Loucy (cell line): ENCODE measurements around the gene TTC31.
A peak's percentile ranks its signal among the peaks of the same experiment; 100 is the strongest.

ENCODE experiments used
- H2AFZ ChIP-seq: fragments of 200-600 bp; sonication (generic); 2 replicates; pipeline ENCODE4 v1.6.0; 2016; ENCODE audit warnings: antibody characterized with exemption, mild to moderate bottlenecking, low read length, moderate library complexity
- H3F3A ChIP-seq: fragments of 200-600 bp; 2 replicates; pipeline ENCODE4 v1.6.0; 2016; ENCODE audit warnings: antibody characterized with exemption, low read depth, mild to moderate bottlenecking
- H3K27me3 ChIP-seq: fragments of 200-600 bp; sonication (generic); 2 replicates; pipeline ENCODE4 v1.6.1; 2014; ENCODE audit warnings: low read length, mild to moderate bottlenecking; ENCODE audit not compliant: insufficient read depth, poor library complexity, severe bottlenecking
- H3K36me3 ChIP-seq: fragments of 200-600 bp; sonication (generic); 2 replicates; pipeline ENCODE4 v1.6.1; 2016; ENCODE audit warnings: low read length; ENCODE audit not compliant: insufficient read depth
- H3K4me1 ChIP-seq: fragments of 200-600 bp; sonication (generic); 2 replicates; pipeline ENCODE4 v1.5.1; 2014; ENCODE audit warnings: low read length, mild to moderate bottlenecking; ENCODE audit not compliant: insufficient read depth, poor library complexity, severe bottlenecking
- H3K4me2 ChIP-seq: fragments of 200-600 bp; sonication (generic); 2 replicates; pipeline ENCODE4 v1.6.0; 2014; ENCODE audit warnings: antibody characterized with exemption, low read length, low read depth, mild to moderate bottlenecking; ENCODE audit not compliant: poor library complexity, severe bottlenecking
- H3K4me3 ChIP-seq: fragments of 200-600 bp; sonication (generic); 2 replicates; pipeline ENCODE4 v1.5.1; 2014; ENCODE audit warnings: low read length, mild to moderate bottlenecking, mixed read lengths; ENCODE audit not compliant: poor library complexity, severe bottlenecking
- H3K79me2 ChIP-seq: fragments of 200-600 bp; sonication (generic); 2 replicates; pipeline ENCODE4 v1.6.1; 2014; ENCODE audit warnings: low read length; ENCODE audit not compliant: insufficient read depth
- H3K9ac ChIP-seq: fragments of 200-600 bp; sonication (generic); 2 replicates; pipeline ENCODE4 v1.6.0; 2014; ENCODE audit warnings: mild to moderate bottlenecking, low read depth, low read length, moderate library complexity; ENCODE audit not compliant: poor library complexity, severe bottlenecking
- H3K9me2 ChIP-seq: fragments of 200-600 bp; sonication (generic); replicated peaks from 2 replicates; pipeline ENCODE4 v1.6.1; 2016; ENCODE audit warnings: low read depth, low read length, mixed read lengths
- H3K9me3 ChIP-seq: fragments of 200-600 bp; sonication (generic); 2 replicates; pipeline ENCODE4 v1.6.1; 2014; ENCODE audit warnings: mild to moderate bottlenecking, antibody characterized with exemption, low read length, low read depth; ENCODE audit not compliant: insufficient read depth
- H4K20me1 ChIP-seq: fragments of 200-600 bp; sonication (generic); 2 replicates; pipeline ENCODE4 v1.6.0; 2014; ENCODE audit warnings: antibody characterized with exemption, low read length, mild to moderate bottlenecking; ENCODE audit not compliant: insufficient read depth, poor library complexity, severe bottlenecking
- CTCF ChIP-seq: fragments of 200-600 bp; sonication (generic); conservative IDR thresholded peaks from 2 replicates; pipeline ENCODE4 v1.5.1; 2014; ENCODE audit warnings: mild to moderate bottlenecking, antibody characterized with exemption, low read length
- EZH2phosphoT487 ChIP-seq: fragments of 200-600 bp; IDR thresholded peaks from 2 replicates; pipeline ENCODE4 v1.6.1; 2018; ENCODE audit warnings: antibody characterized with exemption, mild to moderate bottlenecking, moderate library complexity, borderline replicate concordance

The TTC31 gene

GRCh38 chr2:74524955-74525716 is 42.3 kb downstream of the TTC31 start:
- H2AFZ ChIP-seq = no peak overlapping the region
- H3K27me3 ChIP-seq = peaks cover 2% of the 10 kb centered on the region
- H3K4me2 ChIP-seq = no peak overlapping the region
- peaks cover 20% of the 10 kb centered on the region for H3K4me1 ChIP-seq
- H3K4me3 ChIP-seq = no peak overlapping the region
- peaks cover 18% of the 10 kb centered on the region for H4K20me1 ChIP-seq
- H3K9me3 ChIP-seq = no peaks in the 10 kb centered on the region
- H3K36me3 ChIP-seq = peaks cover 17% of the 10 kb centered on the region; the same call in 1 of the 2 replicates
- 0 out of 2 replicates have a peak, but pooled peaks cover 3% of the 10 kb centered on the region for H3F3A ChIP-seq
- no peaks in the 10 kb centered on the region for H3K9me2 ChIP-seq
- TF ChIP-seq CTCF = no peak
- TF ChIP-seq EZH2phosphoT487 = no peak
- no peak overlapping the region for H3K9ac ChIP-seq
- peaks cover 34% of the 10 kb centered on the region for H3K79me2 ChIP-seq

- no peaks in the 10 kb centered on the region for H3K9me3 ChIP-seq
- H3K9me2 ChIP-seq = no peaks in the 10 kb centered on the region
- peaks cover 18% of the 10 kb centered on the region for H4K20me1 ChIP-seq
- 0 out of 2 replicates have a peak, but pooled peaks cover 3% of the 10 kb centered on the region for H3F3A ChIP-seq
- TF ChIP-seq EZH2phosphoT487 (no peak), CTCF (no peak)
- H3K4me1 ChIP-seq = peaks cover 24% of the 10 kb centered on the region
- H3K79me2 ChIP-seq = peaks cover 42% of the 10 kb centered on the region
- no peak within 1 kb of the TSS for H3K9ac ChIP-seq
- no peak within 1 kb of the TSS for H2AFZ ChIP-seq
- H3K36me3 ChIP-seq = peaks cover 17% of the 10 kb centered on the region; the same call in 1 of the 2 replicates
- H3K27me3 ChIP-seq = peaks cover 4% of the 10 kb centered on the region
- H3K4me3 ChIP-seq = no peak within 1 kb of the TSS
- H3K4me2 ChIP-seq = peak within 1 kb of the TSS; percentile 100
Measured at GRCh38 chr2:74525717-74526648, 43.1 kb downstream of the TTC31 start, which contains the start of gene DQX1. DQX1 (minus strand) TSS chr2:74526231; CDS start chr2:74525729, 502 bp downstream.

GRCh38 chr2:74526649-74527230 is 43.9 kb downstream of the TTC31 start:
- no peak overlapping the region for H3K4me3 ChIP-seq
- H3K4me2 ChIP-seq = peak overlapping the region; percentile 100
- H2AFZ ChIP-seq = no peak overlapping the region
- peaks cover 50% of the 10 kb centered on the region for H3K79me2 ChIP-seq
- no peak overlapping the region for H3K9ac ChIP-seq
- H4K20me1 ChIP-seq = peaks cover 18% of the 10 kb centered on the region
- H3K9me2 ChIP-seq = no peaks in the 10 kb centered on the region
- H3K36me3 ChIP-seq = peaks cover 17% of the 10 kb centered on the region; the same call in 1 of the 2 replicates
- 0 out of 2 replicates have a peak, but pooled peaks cover 3% of the 10 kb centered on the region for H3F3A ChIP-seq
- peaks cover 4% of the 10 kb centered on the region for H3K27me3 ChIP-seq
- peaks cover 31% of the 10 kb centered on the region for H3K4me1 ChIP-seq
- no peaks in the 10 kb centered on the region for H3K9me3 ChIP-seq
- no peak for TF ChIP-seq CTCF
- TF ChIP-seq EZH2phosphoT487 = no peak
